Measurements from ENCODE around the gene DENND2C.
"Not testable (repeated sequence)": the region's sequence is repeated elsewhere in the genome, so short reads cannot be mapped to it uniquely, and the experiment has no call there.

GRCh38 chr1:114562978-114563510 lies 106.8 kb downstream of the DENND2C start:
- TF ChIP-seq POLR2A, CTCF (IDR thresholded peaks at IDR 0.05): not testable (repeated sequence)

Measured in testis (tissue), 2 donors.